GM21786 (cell line): ENCODE results near the gene SLC8A2.

Experiments
- ATAC-seq: cut with Tn5 transposase; IDR thresholded peaks from one replicate; pipeline ENCODE4 v1.9.1; 2021; ENCODE audit not compliant: unreplicated experiment

SLC8A2 gene

DNA sequence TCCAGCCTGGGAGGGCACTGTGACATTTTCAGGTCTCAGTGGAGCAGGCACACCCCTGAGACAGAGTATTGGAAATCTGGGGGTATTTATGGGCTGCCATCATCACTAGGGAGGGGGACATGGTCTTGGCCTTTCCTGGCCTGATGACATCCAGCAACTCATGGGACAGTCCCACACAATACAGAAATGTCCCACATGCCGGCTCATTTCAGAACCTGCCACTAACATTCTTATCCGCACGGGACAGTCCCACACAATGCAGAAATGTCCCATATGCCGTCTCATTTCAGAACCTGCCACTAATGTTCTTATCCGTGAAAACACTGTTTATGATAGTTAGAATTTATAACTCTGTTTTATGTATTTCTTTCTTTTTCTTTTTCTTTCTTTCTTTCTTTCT lies 9.8 kb downstream of the SLC8A2 start:
- no peak for ATAC-seq

DNA sequence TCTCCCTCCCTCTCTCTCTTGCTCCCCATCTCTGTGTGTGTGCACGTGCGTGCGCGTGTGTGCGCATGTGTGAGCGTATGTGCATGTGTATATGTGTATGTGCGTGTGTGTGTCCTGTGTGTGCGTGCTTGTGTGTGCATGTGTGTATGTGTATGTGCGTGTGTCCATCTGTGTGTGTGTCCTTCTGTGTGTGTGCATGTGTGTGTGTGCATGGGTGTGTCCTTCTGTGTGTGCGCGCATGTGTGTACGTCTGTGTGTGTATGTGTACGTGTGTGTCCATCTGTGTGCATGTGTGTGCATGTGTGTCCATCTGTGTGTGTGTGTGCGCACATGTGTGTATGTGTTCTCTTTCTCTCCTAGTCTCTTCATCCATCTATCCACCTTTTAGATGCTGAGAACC lies 12.2 kb downstream of the SLC8A2 start:
- ATAC-seq = no peak

DNA sequence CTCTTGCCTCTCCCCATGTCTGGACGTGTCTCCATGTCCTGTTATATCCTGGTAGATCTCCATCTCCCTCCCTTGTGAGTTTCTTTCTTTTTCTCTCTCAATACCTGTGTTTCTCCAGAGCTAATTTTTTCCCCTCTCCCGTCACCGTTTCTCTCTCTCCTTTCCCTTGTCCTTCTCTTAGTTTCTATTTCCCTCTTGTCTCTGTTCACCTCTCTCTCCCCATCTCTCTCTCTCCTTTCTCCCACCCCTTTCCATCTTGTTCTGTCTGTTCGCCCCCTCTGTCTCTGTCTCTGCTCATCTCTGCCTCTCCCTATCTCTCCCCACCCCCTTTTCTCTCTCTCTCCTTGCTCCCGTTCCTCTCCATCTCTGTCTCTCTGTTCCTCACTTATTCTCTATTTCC lies 13.0 kb downstream of the SLC8A2 start:
- ATAC-seq = no peak

DNA sequence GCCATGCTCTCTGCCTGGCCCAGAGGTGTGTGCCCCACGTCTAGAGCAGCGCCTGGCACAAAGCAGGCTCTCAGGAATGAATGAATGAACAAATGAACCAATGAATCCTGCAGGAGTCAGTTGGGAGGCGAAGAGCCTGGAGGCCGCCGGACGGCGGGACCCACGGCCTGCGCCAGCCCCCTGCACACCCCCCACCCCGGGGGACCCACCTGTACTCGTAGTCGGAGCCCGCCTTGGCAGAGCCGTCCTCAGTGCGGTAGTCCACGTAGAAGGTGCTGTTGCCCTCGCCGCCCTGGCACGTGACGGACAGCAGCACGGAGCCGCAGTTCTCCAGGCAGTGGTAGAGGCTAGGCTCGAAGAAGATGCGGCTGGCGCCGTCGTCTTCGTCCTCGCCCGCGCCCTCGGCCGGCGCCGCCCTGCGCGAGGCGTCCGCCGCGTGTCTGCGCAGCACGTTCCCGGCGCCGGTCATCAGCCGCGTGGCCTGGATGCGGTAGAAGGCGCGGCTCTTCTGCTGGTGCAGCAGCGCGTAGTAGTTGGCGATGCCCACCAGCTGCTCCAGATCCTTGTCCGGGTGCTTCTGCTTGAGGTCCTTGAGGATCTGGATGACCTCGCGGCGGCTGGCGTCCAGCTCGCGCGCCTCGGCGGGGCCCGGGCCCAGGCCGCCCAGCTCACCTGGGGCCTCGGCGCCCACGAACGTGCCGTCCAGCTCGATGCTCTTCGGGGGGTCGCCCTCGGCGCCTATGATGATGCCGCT lies 14.8 kb downstream of the SLC8A2 start:
- ATAC-seq = no peak

DNA sequence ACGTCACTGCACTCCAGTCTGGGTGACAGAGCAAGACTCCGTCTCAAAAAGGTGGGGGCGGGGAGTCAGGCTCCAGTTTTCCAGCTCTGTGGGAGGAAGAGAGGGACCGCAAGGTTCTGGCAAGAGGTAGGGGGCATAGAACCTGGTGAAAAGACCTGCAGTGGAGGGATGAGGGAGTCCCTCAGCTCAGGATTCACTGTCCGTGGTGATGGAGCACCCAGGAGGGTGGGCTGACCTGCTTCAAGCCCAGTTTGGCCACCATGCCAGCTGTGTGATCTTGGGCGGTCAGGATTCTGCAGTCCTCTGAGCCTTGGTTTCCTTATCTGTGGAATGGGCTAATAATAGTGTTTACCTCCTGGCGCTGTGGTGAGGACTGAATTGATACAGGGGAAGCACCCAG lies 21.2 kb downstream of the SLC8A2 start:
- ATAC-seq = no peak

DNA sequence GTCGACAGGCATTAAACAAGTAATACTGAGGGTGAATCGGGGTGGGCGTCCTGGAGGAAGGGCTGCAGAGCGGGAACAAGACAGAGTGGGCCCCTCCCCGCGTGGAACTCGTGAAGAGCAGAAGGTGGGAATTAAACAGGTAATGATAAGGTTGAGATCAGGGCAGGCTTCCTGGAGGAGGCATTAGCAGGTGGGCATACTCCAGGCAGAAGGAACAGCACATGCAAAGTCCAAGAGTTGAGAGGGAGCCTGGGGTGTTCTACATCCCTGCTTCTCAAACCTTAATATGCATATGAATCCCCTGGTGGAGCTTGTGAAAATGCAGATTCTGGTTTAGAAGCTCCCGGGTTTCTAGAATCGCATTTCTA lies 23.3 kb downstream of the SLC8A2 start:
- no peak for ATAC-seq

DNA sequence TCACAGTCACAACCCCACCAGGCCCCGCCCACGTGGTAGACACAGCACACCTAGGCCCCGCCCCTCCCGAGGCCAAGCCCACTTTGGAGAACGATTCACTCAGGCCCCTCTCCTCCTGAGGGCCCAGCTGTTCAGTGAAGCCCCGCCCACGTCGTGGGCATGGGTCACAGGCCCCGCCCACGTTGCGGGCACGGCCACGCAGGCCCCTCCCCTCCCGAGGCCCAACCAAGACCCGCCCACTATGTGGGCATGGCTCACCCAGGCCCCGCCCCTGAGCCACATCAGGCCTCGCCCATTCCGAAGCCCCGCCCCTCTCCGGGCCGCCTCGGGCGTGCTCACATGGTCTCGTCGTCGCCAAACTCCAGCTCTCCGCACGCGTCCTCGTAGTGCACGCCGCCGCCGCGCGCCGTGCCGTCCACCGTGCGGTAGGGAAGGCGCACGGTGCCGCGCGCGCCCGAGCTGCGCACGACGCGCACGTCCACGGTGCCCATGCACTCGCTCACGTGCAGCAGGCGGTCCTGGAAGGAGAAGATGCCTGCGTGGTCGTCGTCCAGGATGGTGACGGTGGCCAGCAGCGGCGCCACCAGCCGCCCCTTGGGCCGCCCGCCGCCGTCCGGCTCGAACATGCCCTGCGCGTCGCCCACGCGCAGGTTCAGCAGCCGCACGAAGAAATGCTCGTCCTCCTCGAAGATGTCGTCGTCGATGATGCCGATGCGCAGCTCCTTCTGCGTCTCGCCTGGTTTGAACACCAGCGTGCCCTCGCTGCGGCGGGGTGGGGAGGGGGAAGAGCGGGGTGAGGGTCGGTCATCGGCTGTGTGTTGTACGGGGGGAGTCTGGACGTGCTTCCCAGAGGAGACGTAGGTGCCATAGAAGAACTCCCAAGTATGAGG lies 24.0 kb downstream of the SLC8A2 start:
- ATAC-seq = no peak

DNA sequence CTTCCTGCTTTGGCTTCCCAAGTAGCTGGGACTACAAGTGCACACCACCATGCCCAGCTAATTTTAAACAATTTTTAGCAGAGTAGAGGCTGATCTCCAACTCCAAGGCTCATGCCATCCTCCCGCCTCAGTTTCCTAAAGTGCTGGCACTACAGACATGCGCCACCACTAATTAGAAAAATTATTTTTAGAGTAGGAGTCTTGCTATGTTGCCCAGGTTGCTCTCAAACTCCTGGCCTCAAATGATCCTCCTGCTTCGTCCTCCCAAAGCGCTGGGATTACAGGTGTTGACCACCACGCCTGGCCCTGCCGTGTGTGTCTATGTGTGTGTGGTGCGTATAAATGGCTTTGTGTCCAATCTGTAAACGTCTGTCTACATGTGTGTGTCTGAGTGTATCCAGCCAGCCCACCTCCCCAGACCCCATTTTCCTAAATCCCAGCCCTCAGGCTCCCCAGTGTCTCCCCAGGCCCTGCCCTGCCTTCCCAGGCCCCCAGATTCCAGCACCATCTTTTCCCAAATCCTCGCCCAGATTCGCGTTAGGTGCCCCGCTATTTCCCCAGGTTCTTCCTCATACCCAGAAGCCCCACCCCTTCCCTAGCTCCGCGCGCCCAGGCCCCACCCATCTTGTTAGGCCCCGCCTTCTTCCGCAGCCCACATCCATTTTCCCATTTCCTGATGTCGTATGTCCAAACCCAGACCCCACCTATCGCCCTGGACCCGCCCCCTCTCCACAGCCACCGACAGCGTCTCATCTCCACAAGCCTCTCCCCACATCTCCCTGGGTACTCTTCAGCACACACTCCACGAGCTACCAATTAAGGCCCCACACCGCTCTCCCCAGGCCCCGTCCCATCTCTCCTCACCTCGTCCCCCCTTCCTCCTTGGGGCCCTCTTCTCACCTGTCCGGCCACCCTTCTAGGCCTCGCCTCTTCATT lies 24.9 kb downstream of the SLC8A2 start:
- ATAC-seq = no peak

DNA sequence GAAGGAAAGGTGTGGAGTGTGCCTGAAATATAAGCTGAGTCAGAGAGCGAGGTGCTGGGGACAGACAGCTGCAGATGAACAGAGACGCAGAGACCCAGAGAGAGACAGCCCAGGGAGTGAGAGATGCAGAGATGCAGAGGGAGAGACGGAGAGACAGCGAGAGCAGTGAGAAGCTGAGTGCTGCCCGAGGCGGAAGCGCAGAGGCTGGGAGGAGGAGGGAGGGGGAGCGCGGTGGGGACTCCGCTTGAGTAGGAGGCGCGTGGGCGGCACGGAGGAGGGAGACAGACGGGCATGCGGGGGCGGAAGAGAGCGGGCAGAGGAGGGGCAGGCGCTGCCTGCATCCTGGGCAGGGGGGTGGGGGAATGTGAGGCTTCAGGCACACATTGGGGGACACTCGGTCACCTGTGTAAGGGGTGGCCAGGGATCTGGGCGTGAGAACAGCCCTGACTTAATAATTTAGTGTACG lies 25.7 kb downstream of the SLC8A2 start:
- ATAC-seq = no peak

DNA sequence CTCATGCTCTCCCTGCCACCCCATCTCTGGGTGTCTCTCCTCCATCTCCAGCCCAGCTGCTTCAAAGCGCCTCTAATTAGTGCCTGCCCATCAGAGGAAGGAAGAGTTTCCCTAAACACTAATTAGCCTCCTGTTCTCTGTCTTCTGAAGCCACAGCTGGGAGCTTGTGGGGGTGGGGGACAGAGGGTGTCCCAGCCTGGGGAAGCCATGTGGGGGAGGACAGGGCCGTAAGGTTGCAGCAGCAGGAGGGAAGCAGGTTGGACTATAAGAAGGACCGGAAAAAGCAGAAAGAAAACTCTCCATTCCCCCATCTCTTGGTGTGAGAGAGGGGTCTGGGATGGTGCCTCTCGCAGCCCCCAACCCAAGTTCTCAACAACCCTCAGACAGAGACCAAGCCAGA lies 26.2 kb downstream of the SLC8A2 start:
- ATAC-seq = no peak

DNA sequence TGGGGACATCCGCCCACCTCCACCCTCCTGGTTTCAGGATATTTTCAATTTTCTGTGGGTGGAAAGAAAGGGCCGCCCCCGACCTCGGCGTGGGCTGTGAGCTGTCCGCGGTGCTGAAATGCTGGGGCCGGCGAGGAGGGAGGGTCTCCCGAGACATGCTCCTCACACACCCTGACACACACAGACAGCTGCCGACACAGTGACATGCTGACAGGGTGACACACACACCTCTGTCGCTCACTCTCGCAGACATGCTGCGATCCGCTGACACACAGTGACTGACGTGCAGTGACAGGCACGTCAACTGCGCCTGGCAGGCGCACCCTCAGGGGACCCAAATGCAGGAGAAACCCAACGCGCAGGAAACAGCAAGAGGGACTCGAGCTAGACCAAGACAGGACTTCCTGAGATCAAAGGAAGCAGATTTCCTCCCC lies 27.3 kb downstream of the SLC8A2 start:
- no peak for ATAC-seq

DNA sequence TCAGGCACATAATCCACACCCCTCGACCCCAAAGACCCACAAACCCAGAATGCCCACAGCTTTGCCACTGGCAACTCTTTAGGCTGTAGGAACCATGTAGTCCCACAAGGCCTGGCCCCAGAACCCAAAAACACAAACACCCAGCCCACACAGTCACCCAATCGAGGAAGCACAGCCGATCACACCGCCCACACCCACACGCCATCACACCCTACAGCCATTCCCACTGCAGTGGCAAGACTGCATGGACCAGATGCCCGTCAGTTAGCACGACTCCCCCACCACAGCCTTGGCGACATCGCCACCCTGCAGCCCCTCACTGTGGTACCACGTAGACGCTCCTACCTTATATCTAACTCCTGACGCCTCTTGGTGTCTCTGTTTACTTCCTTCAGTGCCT lies 28.4 kb downstream of the SLC8A2 start:
- ATAC-seq = no peak

DNA sequence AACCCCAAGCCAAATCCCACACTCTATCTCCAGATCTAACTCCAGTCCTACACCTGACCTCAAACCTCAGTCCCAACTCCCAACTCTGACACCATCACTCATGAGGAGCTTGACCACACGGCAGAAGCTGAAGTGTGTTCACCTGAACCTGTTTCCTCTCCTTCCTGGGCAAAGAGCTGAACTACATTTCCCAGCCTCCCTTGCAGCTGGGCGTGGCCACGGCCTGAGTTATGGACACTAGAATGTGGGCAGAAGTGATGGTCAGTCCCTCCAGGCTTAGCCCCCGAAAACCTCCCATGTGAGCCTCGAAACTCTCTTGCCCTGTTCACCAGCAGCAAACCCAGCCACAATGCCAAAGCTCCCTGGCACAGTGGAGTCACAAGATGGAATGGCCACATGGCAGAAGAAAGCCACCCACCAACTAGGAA lies 32.9 kb downstream of the SLC8A2 start:
- ATAC-seq = no peak

DNA sequence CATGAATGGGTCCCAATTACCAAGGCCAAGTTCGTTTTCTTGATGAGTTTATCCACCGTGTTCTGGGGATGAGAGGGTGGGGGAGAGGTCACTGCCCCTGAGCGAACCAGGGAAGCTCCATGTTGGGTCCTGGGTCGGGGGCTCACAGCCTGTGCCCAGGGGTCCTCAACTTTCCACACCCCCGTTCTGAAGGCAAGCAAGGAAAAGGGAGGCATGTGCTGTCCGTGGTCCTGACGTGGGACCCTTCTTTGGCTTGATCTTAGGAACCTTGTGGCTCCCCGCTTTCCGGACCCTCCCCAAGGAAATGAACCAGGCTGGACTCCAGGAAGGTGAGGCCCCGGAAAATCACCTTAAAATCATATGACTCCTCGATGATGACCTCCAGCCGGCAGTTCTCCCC lies 34.2 kb downstream of the SLC8A2 start:
- no peak for ATAC-seq

DNA sequence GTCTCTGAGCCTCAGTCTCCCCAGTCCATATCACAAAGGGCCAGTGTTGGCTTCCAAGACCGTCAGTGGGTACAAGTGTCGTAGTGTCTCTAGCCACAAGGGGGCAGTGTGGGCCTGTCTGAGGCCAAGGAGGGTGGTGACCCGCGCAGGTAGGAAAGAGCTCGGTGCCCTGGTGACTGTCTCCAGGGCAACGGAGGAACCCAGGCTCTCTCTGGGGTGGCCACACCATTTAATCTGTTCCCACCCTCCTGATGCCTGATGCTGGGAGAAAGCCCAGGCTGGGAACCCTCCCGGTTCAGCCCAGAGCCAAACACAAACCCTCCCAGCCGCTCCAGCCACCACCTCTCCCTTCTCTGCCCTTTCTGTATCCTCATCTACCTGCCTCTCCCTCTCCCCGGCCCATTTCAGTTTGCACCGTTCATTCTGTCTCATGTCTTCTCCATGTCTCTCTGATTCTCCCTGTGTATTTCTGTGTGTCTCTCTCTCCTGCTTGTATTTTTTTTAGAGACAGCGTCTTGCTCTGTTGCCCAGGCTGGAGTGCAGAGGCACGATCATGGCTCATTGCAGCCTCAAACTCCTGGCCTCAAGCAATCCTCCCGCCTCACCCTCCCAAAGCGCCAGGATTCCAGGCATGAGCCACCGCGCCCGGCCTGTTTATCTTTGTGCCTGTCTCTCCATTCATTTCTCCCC lies 34.8 kb downstream of the SLC8A2 start:
- ATAC-seq = no peak

DNA sequence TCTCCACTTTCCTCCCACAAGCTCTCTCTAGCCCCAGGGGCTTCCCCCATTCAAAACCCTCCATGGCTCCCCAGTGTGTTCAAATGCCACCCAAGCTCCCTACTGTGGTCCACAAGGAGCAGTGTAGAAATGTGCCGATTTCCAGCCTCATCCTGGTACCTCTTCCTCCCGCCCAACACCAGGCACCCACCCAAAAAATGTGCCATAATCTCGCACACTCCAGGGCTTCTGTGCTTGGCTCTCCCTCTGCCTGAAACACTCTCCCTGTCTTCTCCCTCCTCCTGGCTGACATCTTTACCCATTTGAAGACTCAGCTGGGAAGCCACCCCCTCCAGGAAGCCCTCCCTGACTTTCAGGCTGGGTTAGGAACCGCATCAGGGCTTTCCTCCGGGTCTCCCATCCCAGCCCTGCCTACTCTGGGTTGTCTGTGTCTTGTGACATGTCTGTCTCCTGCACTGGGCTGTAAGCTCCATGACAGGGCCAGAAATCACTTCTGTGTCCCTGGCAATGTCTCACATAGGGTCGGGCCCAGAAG lies 35.7 kb downstream of the SLC8A2 start:
- no peak for ATAC-seq

DNA sequence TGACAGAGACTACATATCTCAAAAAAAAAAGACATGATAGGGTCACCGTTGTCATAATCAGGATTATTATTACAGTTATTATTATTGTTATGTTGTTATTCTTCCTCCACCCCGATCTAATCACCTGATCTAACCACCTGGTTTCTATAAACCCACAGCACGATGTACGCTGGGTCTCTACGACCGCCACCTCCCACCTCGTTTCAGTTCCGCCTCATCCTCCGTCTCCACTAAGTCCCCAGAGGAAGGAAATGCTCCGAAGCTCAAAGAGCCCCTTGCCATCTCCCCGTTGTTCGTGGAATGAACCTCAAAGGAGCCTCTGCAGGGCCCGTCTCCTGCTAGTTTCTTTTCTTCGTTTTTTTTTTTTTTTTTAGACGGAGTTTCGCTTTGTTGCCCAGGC lies 36.5 kb downstream of the SLC8A2 start:
- no peak for ATAC-seq

DNA sequence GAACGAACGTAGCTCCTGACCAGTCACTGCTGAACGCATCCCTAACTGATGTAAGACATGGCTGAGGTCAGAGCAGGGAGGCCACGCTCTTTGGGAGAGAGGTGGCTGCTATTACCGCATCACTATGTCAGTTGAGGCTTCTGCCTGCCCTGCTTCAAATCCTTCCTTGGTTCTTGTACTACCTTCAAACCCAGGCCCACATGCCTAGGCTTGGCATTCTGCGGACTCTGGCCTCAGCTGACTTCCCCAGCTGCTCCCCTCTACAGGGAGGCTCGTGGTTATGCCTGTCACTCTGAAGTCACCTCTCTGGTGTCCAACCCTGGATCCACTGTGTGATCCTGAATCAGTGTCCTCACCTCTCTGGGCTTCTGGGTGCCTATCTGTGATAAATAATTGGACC lies 37.6 kb downstream of the SLC8A2 start:
- ATAC-seq = no peak

DNA sequence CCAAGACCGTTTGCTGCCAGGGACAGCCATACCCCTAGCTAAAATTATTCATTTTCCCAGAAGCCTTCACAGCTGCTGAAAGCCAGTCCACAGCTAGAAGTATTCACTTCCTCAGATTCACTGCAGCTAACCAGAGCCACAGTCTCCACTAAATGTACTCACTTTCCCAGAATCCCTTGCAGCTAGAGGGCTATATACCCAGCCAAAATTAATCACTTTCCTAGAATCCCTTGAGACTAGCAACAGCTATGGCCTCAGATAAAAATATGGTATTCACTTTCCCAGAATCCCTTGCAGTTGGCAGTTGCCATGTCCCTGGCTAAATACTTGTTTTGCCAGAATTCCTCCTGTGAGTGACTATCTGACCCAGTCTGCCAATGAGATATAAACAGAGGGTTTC lies 38.6 kb downstream of the SLC8A2 start:
- ATAC-seq = no peak

DNA sequence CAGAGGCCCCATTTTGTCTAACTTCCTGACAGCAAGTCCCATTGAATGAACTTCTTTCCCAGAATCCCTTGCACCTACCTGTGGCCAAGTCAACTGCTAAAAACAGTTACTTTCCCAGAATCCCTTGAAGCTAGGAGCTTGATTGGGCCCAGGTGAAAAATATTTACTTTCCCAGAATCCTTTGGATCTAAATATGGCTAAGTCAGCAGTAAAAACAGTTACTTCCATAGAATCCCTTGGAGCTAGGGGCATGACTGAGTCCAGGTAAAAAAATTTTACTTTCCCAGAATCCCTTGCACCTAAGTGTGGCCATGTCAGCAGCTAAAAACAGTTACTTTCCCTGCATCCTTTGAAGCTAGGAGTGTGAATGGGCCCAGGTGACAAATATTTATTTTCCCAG lies 39.2 kb downstream of the SLC8A2 start:
- ATAC-seq = no peak
